Endothelial cell (in vitro differentiated cells): Measurements from ENCODE around the gene PGBD1. TPM values are rescaled to one million over a fixed set of nuclear protein-coding genes. Genes with fewer than 3 reads are reported as not detected.
"Not testable (repeated sequence)": the region's sequence is repeated elsewhere in the genome, so short reads cannot be mapped to it uniquely, and the experiment has no call there.

ENCODE experiments used
- DNase-seq: peaks from one replicate; pipeline ENCODE4 v3.0.0; 2021; ENCODE audit warnings: low spot score
- H3K27ac Mint-ChIP-seq: one replicate; pipeline ENCODE4 v1.8.0; 2021; ENCODE audit warnings: mixed read lengths, inconsistent platforms; ENCODE audit not compliant: unreplicated experiment
- H3K27me3 Mint-ChIP-seq: one replicate; pipeline ENCODE4 v1.8.0; 2021; ENCODE audit warnings: mild to moderate bottlenecking, moderate library complexity, mixed read lengths, inconsistent platforms; ENCODE audit not compliant: unreplicated experiment
- H3K36me3 Mint-ChIP-seq: one replicate; pipeline ENCODE4 v1.8.0; 2021; ENCODE audit warnings: mild to moderate bottlenecking, low read depth, mixed read lengths, inconsistent platforms; ENCODE audit not compliant: unreplicated experiment
- H3K4me1 Mint-ChIP-seq: one replicate; pipeline ENCODE4 v1.8.0; 2021; ENCODE audit warnings: mild to moderate bottlenecking, mixed read lengths, inconsistent platforms; ENCODE audit not compliant: unreplicated experiment
- H3K4me3 Mint-ChIP-seq: one replicate; pipeline ENCODE4 v1.8.0; 2021; ENCODE audit warnings: mild to moderate bottlenecking, mixed read lengths, inconsistent platforms; ENCODE audit not compliant: unreplicated experiment
- H3K9me3 Mint-ChIP-seq: one replicate; pipeline ENCODE4 v1.8.0; 2021; ENCODE audit warnings: mixed read lengths, inconsistent platforms; ENCODE audit not compliant: unreplicated experiment
- total RNA-seq: library from RNA; stranded (reverse); fragmentation: NEBNext Ultra II Directional; extraction: Animal tissue kit (Norgen Biotek cat#: 25700); gene quantifications from one replicate; pipeline ENCODE4 v1.2.1, GENCODE V29; 2021; ENCODE audit not compliant: unreplicated experiment
- TF ChIP-seq, protein P1 (sequence below): fragments of 200-600 bp; sonication (generic); IDR thresholded peaks from one replicate; pipeline ENCODE4 v1.5.0; 2021; ENCODE audit warnings: antibody characterized with exemption; ENCODE audit not compliant: unreplicated experiment

PGBD1 gene
- total RNA-seq, 1 donor from 2014 or later, result 9.7 TPM

DNA sequence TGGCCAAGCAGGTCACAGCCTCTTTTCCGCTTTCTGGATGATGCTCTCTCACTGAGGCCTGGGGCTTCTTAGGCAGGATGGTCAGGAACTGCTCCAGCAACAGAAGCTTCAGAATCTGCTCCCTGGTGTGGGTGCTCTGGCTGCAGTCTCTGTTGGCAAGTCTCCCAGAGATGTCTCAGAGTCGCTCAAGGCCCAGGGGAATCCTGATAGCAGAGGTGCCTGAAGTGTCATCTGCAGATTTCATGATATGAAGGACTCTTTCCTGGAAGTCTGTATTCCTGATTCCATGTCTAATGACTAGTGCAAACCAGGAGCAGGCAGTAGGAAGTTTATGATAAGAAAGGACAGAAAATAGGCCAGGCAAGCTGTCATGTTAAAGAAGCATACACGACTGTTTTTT lies 34.3 kb downstream of the PGBD1 start:
- H3K4me1 Mint-ChIP-seq, result no peaks in the 10 kb centered on the region
- no peak overlapping the region for H3K27ac Mint-ChIP-seq
- peaks cover 9% of the 10 kb centered on the region for H3K36me3 Mint-ChIP-seq
- TF ChIP-seq, protein P1, sequence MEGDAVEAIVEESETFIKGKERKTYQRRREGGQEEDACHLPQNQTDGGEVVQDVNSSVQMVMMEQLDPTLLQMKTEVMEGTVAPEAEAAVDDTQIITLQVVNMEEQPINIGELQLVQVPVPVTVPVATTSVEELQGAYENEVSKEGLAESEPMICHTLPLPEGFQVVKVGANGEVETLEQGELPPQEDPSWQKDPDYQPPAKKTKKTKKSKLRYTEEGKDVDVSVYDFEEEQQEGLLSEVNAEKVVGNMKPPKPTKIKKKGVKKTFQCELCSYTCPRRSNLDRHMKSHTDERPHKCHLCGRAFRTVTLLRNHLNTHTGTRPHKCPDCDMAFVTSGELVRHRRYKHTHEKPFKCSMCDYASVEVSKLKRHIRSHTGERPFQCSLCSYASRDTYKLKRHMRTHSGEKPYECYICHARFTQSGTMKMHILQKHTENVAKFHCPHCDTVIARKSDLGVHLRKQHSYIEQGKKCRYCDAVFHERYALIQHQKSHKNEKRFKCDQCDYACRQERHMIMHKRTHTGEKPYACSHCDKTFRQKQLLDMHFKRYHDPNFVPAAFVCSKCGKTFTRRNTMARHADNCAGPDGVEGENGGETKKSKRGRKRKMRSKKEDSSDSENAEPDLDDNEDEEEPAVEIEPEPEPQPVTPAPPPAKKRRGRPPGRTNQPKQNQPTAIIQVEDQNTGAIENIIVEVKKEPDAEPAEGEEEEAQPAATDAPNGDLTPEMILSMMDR, result no peak
- no peak for DNase-seq
- no peak overlapping the region for H3K4me3 Mint-ChIP-seq
- no peaks in the 10 kb centered on the region for H3K27me3 Mint-ChIP-seq
- no peaks in the 10 kb centered on the region for H3K9me3 Mint-ChIP-seq

DNA sequence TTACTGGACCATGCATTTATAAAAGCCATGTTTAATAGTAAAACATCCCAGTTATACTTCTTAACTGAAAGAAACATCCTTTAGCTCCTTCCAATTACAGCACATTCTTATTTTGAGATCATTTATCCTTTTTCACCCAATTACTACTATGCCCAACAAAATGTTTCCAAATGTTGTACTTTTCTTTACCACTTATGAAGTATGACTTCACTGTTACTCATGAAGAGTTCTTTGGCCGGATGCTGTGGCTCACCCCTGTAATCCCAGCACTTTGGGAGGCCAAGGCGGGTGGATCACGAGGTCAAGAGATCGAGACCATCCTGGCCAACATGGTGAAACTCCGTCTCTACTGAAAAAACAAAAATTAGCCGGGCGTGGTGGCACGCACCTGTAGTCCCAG lies 36.5 kb downstream of the PGBD1 start:
- H3K27me3 Mint-ChIP-seq, H3K9me3 Mint-ChIP-seq, H3K4me1 Mint-ChIP-seq, DNase-seq, H3K4me3 Mint-ChIP-seq, H3K36me3 Mint-ChIP-seq, H3K27ac Mint-ChIP-seq: not testable (repeated sequence)

DNA sequence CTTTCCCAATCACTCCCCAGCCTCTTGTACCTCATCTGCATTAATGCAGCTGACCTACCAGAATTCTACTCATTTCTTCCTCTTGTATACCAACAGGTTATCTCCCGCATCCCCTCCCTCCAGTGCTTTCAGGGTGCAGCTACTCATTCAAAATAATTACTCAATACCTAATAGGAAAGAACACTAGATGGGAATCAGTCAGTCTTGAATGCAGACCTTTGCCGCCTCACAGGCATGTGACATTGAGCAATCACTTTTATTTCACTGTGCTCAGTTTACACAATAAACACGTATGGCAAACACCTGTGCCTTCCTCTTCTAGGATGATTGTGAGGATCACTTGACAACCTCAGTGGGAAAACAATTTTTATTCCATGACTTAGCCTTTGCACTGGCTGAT lies 41.3 kb downstream of the PGBD1 start:
- H3K9me3 Mint-ChIP-seq, result peaks cover 12% of the 10 kb centered on the region
- H3K4me1 Mint-ChIP-seq, result no peaks in the 10 kb centered on the region
- TF ChIP-seq, protein P1, result no peak
- no peak overlapping the region for H3K4me3 Mint-ChIP-seq
- no peak overlapping the region for H3K27ac Mint-ChIP-seq
- H3K27me3 Mint-ChIP-seq, result peaks cover 9% of the 10 kb centered on the region
- H3K36me3 Mint-ChIP-seq, result peaks cover 26% of the 10 kb centered on the region
- no peak for DNase-seq

DNA sequence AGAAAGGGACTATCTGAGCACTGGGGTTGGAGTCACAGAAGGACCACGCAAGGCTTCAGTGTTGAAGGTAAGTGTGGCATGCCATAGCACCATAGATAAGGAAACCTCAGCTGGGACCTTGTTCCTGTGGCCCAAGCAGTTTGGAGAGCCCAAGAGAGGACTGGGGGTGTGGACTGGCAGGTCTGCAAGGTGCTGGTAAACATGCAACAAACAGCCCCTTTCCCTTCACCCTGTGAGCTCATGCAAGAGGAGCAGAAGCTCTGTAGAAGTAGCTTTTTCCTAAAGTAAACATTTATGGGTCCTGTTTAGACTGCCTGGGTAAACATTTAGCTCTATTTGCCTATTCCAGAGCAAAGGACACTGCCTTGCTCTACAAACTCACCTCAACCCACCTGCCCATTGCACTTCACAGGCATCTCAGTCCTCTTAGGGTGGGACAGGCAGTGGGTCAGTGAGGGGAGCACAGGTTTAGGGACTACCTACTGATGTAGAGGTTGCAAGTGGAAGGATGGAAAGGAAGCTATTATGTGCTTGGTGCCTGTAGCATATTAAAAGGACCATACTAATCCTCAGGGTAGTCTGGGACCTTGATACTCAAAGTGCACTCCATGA lies 42.5 kb downstream of the PGBD1 start:
- Mint-ChIP-seq H3K4me1 (no peaks in the 10 kb centered on the region), H3K9me3 (peaks cover 13% of the 10 kb centered on the region), H3K4me3 (no peak overlapping the region), H3K27ac (no peak overlapping the region), H3K36me3 (peaks cover 30% of the 10 kb centered on the region), H3K27me3 (peaks cover 10% of the 10 kb centered on the region)
- DNase-seq, result no peak
- TF ChIP-seq, protein P1, result no peak

DNA sequence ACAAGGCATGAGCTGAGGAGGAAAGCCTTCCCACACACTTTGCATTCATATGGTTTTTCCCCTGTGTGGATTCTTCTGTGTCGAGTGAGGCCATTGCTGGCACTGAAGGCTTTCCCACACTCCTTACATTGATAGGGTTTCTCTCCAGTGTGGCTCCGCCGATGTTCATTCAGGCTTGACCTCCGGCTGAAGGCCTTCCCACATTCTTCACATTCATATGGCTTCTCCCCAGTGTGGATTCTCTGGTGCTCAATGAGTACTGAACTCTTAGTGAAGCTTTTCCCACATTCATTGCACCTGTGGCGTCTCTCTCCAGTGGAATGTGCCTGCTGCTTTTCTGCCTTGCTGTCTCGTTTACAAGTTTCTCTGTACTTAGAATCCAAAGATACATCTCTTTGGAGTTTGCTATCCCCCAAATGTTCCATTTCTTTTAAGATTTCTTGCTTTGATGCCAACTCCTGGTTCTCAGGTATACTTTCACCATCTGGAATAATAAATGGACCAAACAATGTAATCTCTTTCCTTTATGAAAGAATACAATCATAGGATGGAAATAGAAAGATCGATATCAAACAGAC lies 45.1 kb downstream of the PGBD1 start:
- peak overlapping the region; percentile 28 for H3K4me3 Mint-ChIP-seq
- peaks cover 10% of the 10 kb centered on the region for H3K27me3 Mint-ChIP-seq
- H3K27ac Mint-ChIP-seq, result no peak overlapping the region
- peaks cover 13% of the 10 kb centered on the region for H3K9me3 Mint-ChIP-seq
- DNase-seq, result no peak
- H3K36me3 Mint-ChIP-seq, result peaks cover 35% of the 10 kb centered on the region
- TF ChIP-seq, protein P1, result no peak
- H3K4me1 Mint-ChIP-seq, result no peaks in the 10 kb centered on the region
